Osteoblast (primary cell): ENCODE results near the gene SPAG7. TPM values are rescaled to one million over a fixed set of nuclear protein-coding genes. Genes with fewer than 3 reads are reported as not detected.
A peak's percentile ranks its signal among the peaks of the same experiment; 100 is the strongest.

Experiments
- DNase-seq: peaks from one replicate; pipeline ENCODE4 v3.0.0; 2011; ENCODE audit warnings: low spot score, mixed read lengths; ENCODE audit not compliant: insufficient read length; ENCODE audit errors: missing footprints
- H2AFZ ChIP-seq: 2 replicates; pipeline ENCODE4 v1.6.0; 2011; ENCODE audit warnings: mild to moderate bottlenecking, low read length
- H3K27ac ChIP-seq: 2 replicates; pipeline ENCODE4 v1.5.1; 2011; ENCODE audit warnings: mild to moderate bottlenecking, low read depth, low read length, moderate library complexity
- H3K27me3 ChIP-seq: 2 replicates; pipeline ENCODE4 v1.6.0; 2012; ENCODE audit warnings: mild to moderate bottlenecking, control low read depth, inconsistent platforms, low read length, moderate library complexity; ENCODE audit not compliant: insufficient read depth
- H3K36me3 ChIP-seq: 2 replicates; pipeline ENCODE4 v1.5.1; 2011; ENCODE audit warnings: mild to moderate bottlenecking, low read length, control low read depth, moderate library complexity; ENCODE audit not compliant: insufficient read depth
- H3K4me1 ChIP-seq: 2 replicates; pipeline ENCODE4 v1.5.1; 2011; ENCODE audit warnings: mild to moderate bottlenecking, low read length, control low read depth, moderate library complexity; ENCODE audit not compliant: insufficient read depth
- H3K4me2 ChIP-seq: 2 replicates; pipeline ENCODE4 v1.6.0; 2011; ENCODE audit warnings: mild to moderate bottlenecking, low read length; ENCODE audit not compliant: insufficient read depth
- H3K4me3 ChIP-seq: fragments of 200-600 bp; sonication (generic); 3 replicates; pipeline ENCODE4 v1.5.1; 2012; ENCODE audit warnings: mild to moderate bottlenecking, low read length, inconsistent platforms; ENCODE audit not compliant: insufficient read depth
- H3K79me2 ChIP-seq: 2 replicates; pipeline ENCODE4 v1.6.0; 2012; ENCODE audit warnings: mild to moderate bottlenecking, low read length, control low read depth, inconsistent platforms; ENCODE audit not compliant: insufficient read depth
- H3K9me3 ChIP-seq: 2 replicates; pipeline ENCODE4 v1.5.1; 2011; ENCODE audit warnings: low read depth, low read length, control low read depth
- H4K20me1 ChIP-seq: 2 replicates; pipeline ENCODE4 v1.6.0; 2012; ENCODE audit warnings: mild to moderate bottlenecking, low read length, control low read depth; ENCODE audit not compliant: insufficient read depth
- CTCF ChIP-seq: IDR thresholded peaks from 2 replicates; pipeline ENCODE4 v1.5.1; 2011; ENCODE audit warnings: mild to moderate bottlenecking, low read depth, low read length, moderate library complexity; ENCODE audit errors: extremely low read depth
- total RNA-seq: library from RNA; depleted of rRNA; stranded (reverse); fragments of >200 nt; gene quantifications from 2 replicates; pipeline ENCODE4 v1.2.3, GENCODE V29; 2012

The SPAG7 gene
- total RNA-seq, 1 donor, result 34.0 TPM

GRCh38 chr17:5003214-5003867, 35.7 kb upstream of the SPAG7 start:
- TF ChIP-seq CTCF, result no peak
- Histone ChIP-seq H3K9me3 (no peaks in the 10 kb centered on the region), H4K20me1 (peaks cover 24% of the 10 kb centered on the region), H3K4me2 (no peak overlapping the region), H3K36me3 (peaks cover 63% of the 10 kb centered on the region), H3K27ac (no peak overlapping the region), H3K4me1 (peaks cover 17% of the 10 kb centered on the region), H2AFZ (no peak overlapping the region), H3K79me2 (peaks cover 26% of the 10 kb centered on the region), H3K4me3 (no peak overlapping the region), H3K27me3 (no peaks in the 10 kb centered on the region)
- DNase-seq, result peak; percentile 53

GRCh38 chr17:5002121-5002788, 34.6 kb upstream of the SPAG7 start:
- H2AFZ ChIP-seq, result no peak overlapping the region
- H3K36me3 ChIP-seq, result peaks cover 53% of the 10 kb centered on the region
- H3K4me3 ChIP-seq, result no peak overlapping the region
- no peaks in the 10 kb centered on the region for H3K27me3 ChIP-seq
- no peak for TF ChIP-seq CTCF
- H4K20me1 ChIP-seq, result peaks cover 24% of the 10 kb centered on the region
- DNase-seq, result peak; percentile 56
- no peaks in the 10 kb centered on the region for H3K9me3 ChIP-seq
- H3K79me2 ChIP-seq, result peaks cover 31% of the 10 kb centered on the region
- no peak overlapping the region for H3K27ac ChIP-seq
- peaks cover 17% of the 10 kb centered on the region for H3K4me1 ChIP-seq
- H3K4me2 ChIP-seq, result no peak overlapping the region

GRCh38 chr17:5000237-5000639, 32.6 kb upstream of the SPAG7 start:
- no peak overlapping the region for H3K27ac ChIP-seq
- TF ChIP-seq CTCF, result no peak
- peak; percentile 85 for DNase-seq
- H3K4me2 ChIP-seq, result peak overlapping the region; percentile 94
- H3K4me1 ChIP-seq, result peaks cover 24% of the 10 kb centered on the region
- peaks cover 31% of the 10 kb centered on the region for H3K79me2 ChIP-seq
- H3K9me3 ChIP-seq, result no peaks in the 10 kb centered on the region
- H3K27me3 ChIP-seq, result no peaks in the 10 kb centered on the region
- H3K4me3 ChIP-seq, result peak overlapping the region; percentile 16
- H2AFZ ChIP-seq, result no peak overlapping the region
- H4K20me1 ChIP-seq, result peaks cover 24% of the 10 kb centered on the region
- peaks cover 39% of the 10 kb centered on the region for H3K36me3 ChIP-seq

- H3K36me3 ChIP-seq, result peaks cover 32% of the 10 kb centered on the region
- peaks cover 24% of the 10 kb centered on the region for H4K20me1 ChIP-seq
- peak overlapping the region; percentile 94 for H3K4me2 ChIP-seq
- no peak overlapping the region for H3K27ac ChIP-seq
- peak overlapping the region; percentile 96 for H3K4me3 ChIP-seq
- peak; percentile 79 for DNase-seq
- peaks cover 24% of the 10 kb centered on the region for H3K4me1 ChIP-seq
- H3K79me2 ChIP-seq, result peaks cover 31% of the 10 kb centered on the region
- no peak for TF ChIP-seq CTCF
- no peaks in the 10 kb centered on the region for H3K9me3 ChIP-seq
- H3K27me3 ChIP-seq, result no peaks in the 10 kb centered on the region
- no peak overlapping the region for H2AFZ ChIP-seq
These were observed 31.9 kb upstream of the SPAG7 start for GRCh38 chr17:4999430-5000093.
